Caco-2 (cell line): ENCODE results near the gene SLC25A4. TPM values are rescaled to one million over a fixed set of nuclear protein-coding genes. Genes with fewer than 3 reads are reported as not detected.

Experiments used
- BruUV-seq: library from RNA; stranded (reverse); fragments of 400-500 nt; replicated peaks from 2 replicates; lab custom pipeline; 2021; lab: Mats Ljungman, UMichigan
- CTCF ChIA-PET: fragments of 300-600 bp; sonication (Branson Sonifier 250); formaldehyde crosslinking; loops from one replicate; lab custom pipeline; 2022; ENCODE audit warnings: antibody characterized with exemption; lab: Charles Lee
- POLR2A ChIA-PET: fragments of 300-600 bp; sonication (Branson Sonifier 250); formaldehyde crosslinking; loops from one replicate; lab custom pipeline; 2022; ENCODE audit warnings: antibody characterized with exemption; lab: Charles Lee
- DNase-seq, 2 experiments: peaks; one replicate each; pipeline versions ENCODE4 v3.0.0 to v3.0.0-alpha.2; 2020 to 2022
- H3K27me3 ChIP-seq: replicated peaks from 2 replicates; pipeline ENCODE4 v1.6.0; 2011; ENCODE audit warnings: low read length; ENCODE audit not compliant: control insufficient read depth, insufficient read depth
- H3K36me3 ChIP-seq: 2 replicates; pipeline ENCODE4 v1.5.1; 2011; ENCODE audit warnings: low read length; ENCODE audit not compliant: control insufficient read depth, insufficient read depth
- H3K4me1 ChIP-seq: fragments of 250-450 bp; sonication (Bioruptor Pico); 2 replicates; pipeline ENCODE4 v1.5.1; 2020; ENCODE audit warnings: mild to moderate bottlenecking
- H3K4me3 ChIP-seq: 2 replicates; pipeline ENCODE4 v1.5.1; 2011; ENCODE audit warnings: low read depth, mild to moderate bottlenecking, control low read depth, low read length
- H3K9me3 ChIP-seq: fragments of 250-450 bp; sonication (Bioruptor Pico); 2 replicates; pipeline ENCODE4 v1.5.1; 2020; ENCODE audit warnings: mild to moderate bottlenecking, moderate library complexity
- H3K27ac Mint-ChIP-seq: one replicate; pipeline ENCODE4 v1.8.0; 2022; ENCODE audit warnings: mixed read lengths; ENCODE audit not compliant: unreplicated experiment
- H3K27me3 Mint-ChIP-seq: one replicate; pipeline ENCODE4 v1.8.0; 2022; ENCODE audit warnings: mixed read lengths; ENCODE audit not compliant: insufficient read depth, unreplicated experiment
- H3K36me3 Mint-ChIP-seq: one replicate; pipeline ENCODE4 v1.8.0; 2022; ENCODE audit warnings: mild to moderate bottlenecking, mixed read lengths; ENCODE audit not compliant: insufficient read depth, unreplicated experiment
- H3K4me1 Mint-ChIP-seq: one replicate; pipeline ENCODE4 v1.8.0; 2022; ENCODE audit warnings: low read depth, mixed read lengths; ENCODE audit not compliant: unreplicated experiment
- H3K4me3 Mint-ChIP-seq: one replicate; pipeline ENCODE4 v1.8.0; 2022; ENCODE audit warnings: mild to moderate bottlenecking, moderate library complexity, mixed read lengths; ENCODE audit not compliant: unreplicated experiment
- H3K9me3 Mint-ChIP-seq: one replicate; pipeline ENCODE4 v1.8.0; 2022; ENCODE audit warnings: mixed read lengths; ENCODE audit not compliant: unreplicated experiment
- CTCF ChIP-seq, 2 experiments: fragments of 200-600 bp in 1 of 2; IDR thresholded peaks; 1 replicate in 1 of 2; 2 replicates in 1 of 2; pipeline versions ENCODE4 v1.5.1 to v1.8.0; 2011 to 2022; ENCODE audit warnings: antibody characterized with exemption in 1 of 2, control low read depth in 1 of 2, inconsistent platforms in 1 of 2, low read depth in 1 of 2, low read length in 1 of 2, mild to moderate bottlenecking in 1 of 2, moderate library complexity in 1 of 2; ENCODE audit not compliant: insufficient read depth in 1 of 2, severe bottlenecking in 1 of 2, unreplicated experiment in 1 of 2
- intact Hi-C: fragments of 100-400 bp; cut with micrococcal nuclease; formaldehyde crosslinking; loops from one replicate; pipeline ENCODE4 v1.10.0; 2022; ENCODE audit not compliant: unreplicated experiment
- total RNA-seq: library from RNA; stranded (reverse); gene quantifications from 2 replicates; pipeline ENCODE4 v1.2.3, GENCODE V29; 2022

The SLC25A4 gene
- total RNA-seq, 1 experiment from 2014 or later, result 24.1 TPM

- H3K36me3 ChIP-seq, result no peaks in the 10 kb centered on the region
- no TSS peak for BruUV-seq
- ChIA-PET CTCF (no interaction called here), POLR2A (no interaction called here)
- Mint-ChIP-seq H3K36me3 (peaks cover 4% of the 10 kb centered on the region), H3K27me3 (no peaks in the 10 kb centered on the region), H3K27ac (no peak overlapping the region), H3K4me3 (no peak overlapping the region), H3K9me3 (peaks cover 10% of the 10 kb centered on the region), H3K4me1 (peaks cover 6% of the 10 kb centered on the region)
- no peaks in the 10 kb centered on the region for H3K27me3 ChIP-seq
- no peaks in the 10 kb centered on the region for H3K4me1 ChIP-seq
- TF ChIP-seq CTCF (IDR thresholded peaks at IDR 0.05; ENCODE audit: insufficient read depth in 1 of 2, low read depth in 1 of 2, low read length in 1 of 2, severe bottlenecking in 1 of 2, unreplicated experiment in 1 of 2), result no peak
- H3K4me3 ChIP-seq, result no peak overlapping the region
- DNase-seq, result no peak
- intact Hi-C loops, result no loop called here
- no peaks in the 10 kb centered on the region for H3K9me3 ChIP-seq
Observed at GRCh38 chr4:185113340-185113739, 29.7 kb upstream of the SLC25A4 start.

GRCh38 chr4:185115827-185116232 lies 27.2 kb upstream of the SLC25A4 start:
- Mint-ChIP-seq H3K36me3 (peaks cover 4% of the 10 kb centered on the region), H3K9me3 (no peaks in the 10 kb centered on the region), H3K4me1 (peaks cover 6% of the 10 kb centered on the region), H3K27ac (no peak overlapping the region), H3K4me3 (peak overlapping the region; percentile 55), H3K27me3 (peaks cover 3% of the 10 kb centered on the region)
- Histone ChIP-seq H3K4me1 (no peaks in the 10 kb centered on the region), H3K36me3 (no peaks in the 10 kb centered on the region), H3K27me3 (no peaks in the 10 kb centered on the region), H3K9me3 (no peaks in the 10 kb centered on the region), H3K4me3 (no peak overlapping the region)
- ChIA-PET POLR2A (no interaction called here), CTCF (interaction anchor here (1.0 kb wide), 1 partner anchor 19 kb away, joined by 4 read pairs; no protein-coding TSS in a partner anchor)
- peak; percentile 52 to 69 for DNase-seq
- no TSS peak for BruUV-seq
- intact Hi-C loops, result no loop called here
- no peak for TF ChIP-seq CTCF (IDR thresholded peaks at IDR 0.05; ENCODE audit: insufficient read depth in 1 of 2, low read depth in 1 of 2, low read length in 1 of 2, severe bottlenecking in 1 of 2, unreplicated experiment in 1 of 2)

- Histone ChIP-seq H3K4me3 (no peak overlapping the region), H3K27me3 (no peaks in the 10 kb centered on the region), H3K9me3 (no peaks in the 10 kb centered on the region), H3K36me3 (no peaks in the 10 kb centered on the region), H3K4me1 (no peaks in the 10 kb centered on the region)
- CTCF ChIA-PET, result no interaction called here
- POLR2A ChIA-PET, result no interaction called here
- peaks cover 3% of the 10 kb centered on the region for H3K27me3 Mint-ChIP-seq
- intact Hi-C loops, result no loop called here
- no peak overlapping the region for H3K27ac Mint-ChIP-seq
- peaks cover 4% of the 10 kb centered on the region for H3K36me3 Mint-ChIP-seq
- peaks cover 6% of the 10 kb centered on the region for H3K4me1 Mint-ChIP-seq
- DNase-seq, result no peak
- BruUV-seq, result no TSS peak
- no peak for TF ChIP-seq CTCF (IDR thresholded peaks at IDR 0.05; ENCODE audit: insufficient read depth in 1 of 2, low read depth in 1 of 2, low read length in 1 of 2, severe bottlenecking in 1 of 2, unreplicated experiment in 1 of 2)
- no peaks in the 10 kb centered on the region for H3K9me3 Mint-ChIP-seq
- H3K4me3 Mint-ChIP-seq, result no peak overlapping the region
Observed at GRCh38 chr4:185117300-185117934, 25.6 kb upstream of the SLC25A4 start.
